Kidney tubule cell (primary cell): ENCODE measurements around the gene NDUFS7.

Experiments used
- DNase-seq: peaks from one replicate; pipeline ENCODE4 v3.0.0-alpha.2; 2018; ENCODE audit warnings: low spot score

Gene NDUFS7

GRCh38 chr19:1433119-1434039 is 49.7 kb downstream of the NDUFS7 start:
- DNase-seq = no peak

GRCh38 chr19:1434040-1434366 is 50.3 kb downstream of the NDUFS7 start:
- no peak for DNase-seq

DNA sequence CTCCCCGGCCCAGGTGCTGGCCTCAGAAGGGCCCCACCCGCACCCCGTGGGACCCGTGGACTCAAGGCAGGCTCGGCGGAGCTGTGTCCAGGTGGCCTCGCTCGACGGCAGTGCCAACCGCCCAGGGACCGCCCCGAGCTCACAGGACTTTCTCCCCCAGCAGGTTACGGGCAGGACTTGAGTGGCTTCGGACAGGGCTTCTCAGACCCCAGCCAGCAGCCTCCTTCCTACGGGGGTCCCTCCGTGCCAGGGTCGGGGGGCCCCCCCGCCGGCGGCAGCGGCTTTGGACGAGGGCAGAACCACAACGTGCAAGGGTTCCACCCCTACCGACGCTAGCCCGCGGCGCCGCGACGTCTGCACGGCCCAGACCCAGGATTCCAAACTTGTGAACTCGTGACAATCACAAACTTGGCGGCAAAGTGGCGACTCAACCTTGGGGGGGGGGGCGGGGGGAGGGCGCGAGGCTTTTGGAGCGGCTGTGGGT is 50.9 kb downstream of the NDUFS7 start:
- no peak for DNase-seq

- DNase-seq = no peak
These were observed 51.8 kb downstream of the NDUFS7 start for GRCh38 chr19:1435378-1435989.

GRCh38 chr19:1437609-1438008 is 53.9 kb downstream of the NDUFS7 start:
- no peak for DNase-seq

DNA sequence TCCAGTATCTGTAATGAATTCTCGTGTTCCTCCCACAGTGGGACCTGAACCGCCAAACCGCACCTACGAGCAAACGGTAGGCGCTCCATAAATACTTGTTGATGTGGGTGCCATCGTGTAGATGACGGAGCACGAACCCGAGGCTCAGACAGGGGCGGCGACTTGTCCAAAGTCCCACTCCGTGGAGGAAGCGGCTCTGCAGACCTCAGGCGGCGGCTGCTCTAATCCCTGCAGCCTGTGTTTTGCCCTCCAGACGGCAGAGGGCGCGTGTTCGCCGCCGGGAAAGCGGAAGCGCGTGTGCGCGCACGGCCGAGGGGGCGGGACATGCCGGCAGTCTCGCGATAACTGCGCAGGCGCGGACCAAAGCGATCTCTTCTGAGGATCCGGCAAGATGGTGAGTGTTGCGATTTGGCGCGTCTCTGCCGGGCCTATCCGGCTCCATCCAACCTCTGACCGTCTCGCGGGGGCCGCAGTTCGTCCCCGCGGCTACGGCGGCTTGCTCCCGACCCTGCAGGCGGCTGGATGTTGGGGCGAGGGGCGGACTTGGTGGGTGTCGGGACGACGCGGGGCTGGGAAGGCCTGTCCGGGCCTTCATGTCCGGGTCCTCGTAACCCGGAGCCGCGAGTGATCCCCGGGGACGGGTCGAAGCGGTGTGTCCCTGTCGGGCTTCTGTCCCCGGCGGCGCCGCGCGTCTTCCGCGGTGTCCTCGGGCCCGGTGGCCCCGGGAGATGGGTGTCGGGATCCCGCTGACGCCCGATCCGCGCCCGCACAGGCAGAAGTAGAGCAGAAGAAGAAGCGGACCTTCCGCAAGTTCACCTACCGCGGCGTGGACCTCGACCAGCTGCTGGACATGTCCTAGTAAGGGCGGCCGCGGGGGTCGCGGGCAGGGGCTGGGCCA is 54.6 kb downstream of the NDUFS7 start, which contains the start of gene RPS15:
Gene RPS15 (plus strand): TSS at position 362 of the 898 bp plus-strand sequence. CDS start 30 bp downstream, at position 392.
- peak; percentile 95 for DNase-seq

GRCh38 chr19:1438933-1439354 is 55.2 kb downstream of the NDUFS7 start:
- no peak for DNase-seq

DNA sequence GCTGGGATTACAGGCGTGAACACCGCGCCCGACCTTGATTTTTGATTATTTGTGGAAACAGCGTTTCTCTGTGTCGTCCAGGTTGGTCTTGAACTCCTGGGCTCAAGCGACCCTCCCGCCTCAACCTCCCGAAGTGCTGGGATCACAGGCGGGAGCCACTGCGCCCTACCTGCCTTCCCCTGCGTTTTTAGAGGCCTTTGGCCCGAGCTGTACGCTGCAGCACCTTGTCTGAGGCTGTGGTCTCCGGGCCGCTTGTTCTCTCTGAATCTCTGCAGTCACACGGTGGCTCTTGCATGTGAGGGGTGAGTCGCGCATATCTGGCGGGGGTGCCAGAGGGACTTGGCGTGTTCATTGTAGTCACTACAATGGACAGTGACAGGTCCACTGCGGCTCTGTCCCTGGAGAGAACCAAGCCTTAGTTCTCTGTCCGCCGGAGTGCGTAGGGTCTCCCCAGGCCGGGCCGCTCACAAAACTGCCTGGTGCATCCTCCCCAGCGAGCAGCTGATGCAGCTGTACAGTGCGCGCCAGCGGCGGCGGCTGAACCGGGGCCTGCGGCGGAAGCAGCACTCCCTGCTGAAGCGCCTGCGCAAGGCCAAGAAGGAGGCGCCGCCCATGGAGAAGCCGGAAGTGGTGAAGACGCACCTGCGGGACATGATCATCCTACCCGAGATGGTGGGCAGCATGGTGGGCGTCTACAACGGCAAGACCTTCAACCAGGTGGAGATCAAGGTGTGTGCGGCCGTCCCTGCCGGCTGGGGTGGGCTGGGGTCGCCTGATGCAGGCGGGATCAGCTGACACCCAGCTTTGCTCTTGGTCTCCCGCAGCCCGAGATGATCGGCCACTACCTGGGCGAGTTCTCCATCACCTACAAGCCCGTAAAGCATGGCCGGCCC is 56.1 kb downstream of the NDUFS7 start:
- DNase-seq = peak; percentile 42

- no peak for DNase-seq
These were observed 56.7 kb downstream of the NDUFS7 start for GRCh38 chr19:1440418-1440801.

DNA sequence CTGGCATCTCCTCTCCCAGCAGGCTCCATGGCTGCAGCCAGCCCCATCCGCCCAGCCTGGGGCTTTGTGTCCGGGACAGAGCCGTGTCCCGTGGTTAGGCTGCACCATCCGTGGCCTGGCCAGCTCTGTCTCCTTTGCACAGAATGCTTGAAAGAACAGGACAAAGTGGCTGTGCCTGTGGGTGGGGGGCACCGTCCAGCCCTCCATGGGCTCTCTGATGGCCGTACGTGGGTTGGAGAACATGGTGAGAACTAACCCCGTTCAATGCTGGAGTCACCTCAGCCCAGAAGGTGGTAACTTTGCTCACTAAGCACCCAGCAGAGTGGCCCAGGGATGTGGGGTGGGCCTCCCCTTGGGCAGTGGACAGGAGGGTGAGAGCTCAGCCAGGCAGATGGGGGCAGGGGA is 57.3 kb downstream of the NDUFS7 start:
- DNase-seq = no peak

- DNase-seq = no peak
These were observed 58.2 kb downstream of the NDUFS7 start for GRCh38 chr19:1441677-1442438.
